Muscle of arm (tissue), 12 donors: ENCODE data around the gene TTC38. TPM values are rescaled to one million over a fixed set of nuclear protein-coding genes. Genes with fewer than 3 reads are reported as not detected.
A peak's percentile ranks its signal among the peaks of the same experiment; 100 is the strongest.
"Not testable (repeated sequence)": the region's sequence is repeated elsewhere in the genome, so short reads cannot be mapped to it uniquely, and the experiment has no call there.

Source experiments
- DNase-seq: peaks from one replicate; pipeline ENCODE4 v3.0.0-alpha.2; 2013
- polyA plus RNA-seq, 12 donors: library from polyadenylated mRNA; unstranded; fragments of 120-200 nt; gene quantifications; one replicate each; pipeline ENCODE4 v1.2.1, GENCODE V29; 2013; ENCODE audit not compliant: insufficient read length in 12 of 12

TTC38 gene
- polyA plus RNA-seq, 12 donors: 15.9 to 31.8 (median 17.8) TPM; not detected in 1

GRCh38 chr22:46242076-46242475 is 25.7 kb upstream of the TTC38 start:
- DNase-seq: no peak

DNA sequence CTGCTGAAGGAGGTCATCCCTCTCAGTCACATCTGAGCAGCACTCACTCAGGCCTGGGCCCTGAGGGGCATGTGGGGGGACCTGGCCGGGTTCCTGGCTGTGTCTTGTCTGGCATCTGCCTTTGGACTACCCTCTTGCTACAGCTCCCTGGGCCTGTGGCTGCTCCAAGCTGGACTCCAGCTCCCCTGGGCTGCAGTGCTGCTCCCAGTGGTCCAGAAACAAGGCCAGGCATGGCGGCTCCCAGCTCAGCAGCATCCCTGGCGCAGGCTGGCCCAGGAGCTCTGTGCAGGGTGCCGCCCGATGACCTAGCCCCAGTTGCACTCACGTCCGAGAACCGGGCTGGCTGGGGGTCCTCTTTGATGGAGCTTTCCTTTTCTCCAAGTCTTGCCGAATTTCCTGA is 23.0 kb upstream of the TTC38 start:
- no peak for DNase-seq

DNA sequence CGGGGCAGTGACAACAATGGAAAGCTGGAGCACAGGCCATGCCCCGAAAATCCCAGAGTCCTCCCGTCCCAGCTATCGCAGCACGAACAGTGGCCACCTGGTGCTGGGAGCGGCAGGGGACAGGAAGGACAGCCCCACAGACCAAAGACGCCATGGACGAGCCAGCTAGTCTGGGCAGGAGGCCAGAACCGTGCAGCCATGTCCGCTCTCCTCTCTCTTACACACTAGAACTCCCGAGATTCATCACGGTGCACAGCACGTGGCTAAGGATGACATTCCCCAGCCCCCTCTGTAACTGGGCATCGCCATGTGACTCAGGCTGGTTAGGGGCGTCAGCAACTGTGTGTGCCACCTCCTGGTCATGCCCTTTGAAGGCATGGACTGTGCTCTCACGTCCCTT is 22.3 kb upstream of the TTC38 start:
- DNase-seq: peak; percentile 66

DNA sequence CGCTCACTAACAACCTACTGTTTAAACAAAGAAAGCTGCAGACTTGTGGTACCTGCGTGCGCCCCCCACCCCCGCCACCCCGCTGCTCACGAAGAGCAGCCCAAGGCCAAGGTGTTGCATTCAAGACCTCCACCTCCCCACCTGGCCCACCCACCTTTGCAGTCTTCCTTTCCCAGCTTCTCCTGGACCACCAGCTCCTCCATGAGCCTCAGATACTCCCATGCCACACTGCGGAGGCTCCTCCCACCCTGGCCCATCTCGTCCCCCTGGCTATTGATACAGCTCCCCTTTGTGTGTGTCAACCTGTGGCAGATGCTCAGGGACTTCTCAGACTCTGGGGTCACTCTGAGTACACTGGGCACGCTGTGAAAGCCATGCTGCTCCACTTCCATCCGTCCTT is 21.6 kb upstream of the TTC38 start:
- DNase-seq: no peak

DNA sequence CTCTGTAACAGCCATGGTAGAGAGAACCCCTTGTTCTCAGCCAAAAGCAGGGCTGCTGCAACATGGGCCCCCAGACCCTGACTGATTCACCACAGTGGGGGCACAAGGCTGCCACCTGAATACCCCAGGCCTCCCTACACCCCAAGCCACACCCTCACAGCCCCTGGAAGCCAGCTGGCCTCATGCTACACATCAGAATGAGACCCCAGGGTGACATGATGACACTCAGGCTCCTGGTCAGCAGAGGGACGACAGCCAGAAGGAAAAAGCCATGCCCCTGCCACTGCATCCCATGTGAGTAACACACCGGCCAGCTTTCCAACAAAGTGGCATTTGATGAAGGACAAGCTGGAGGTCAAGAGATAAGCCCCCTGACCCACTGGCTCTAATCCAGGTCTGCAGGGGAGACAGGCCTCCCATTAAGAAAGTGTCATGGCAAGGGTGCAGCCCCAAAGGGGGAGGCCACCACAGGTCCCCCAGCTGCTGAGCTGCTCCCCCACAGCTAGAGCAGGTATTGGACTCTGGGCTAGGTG is 20.3 kb upstream of the TTC38 start:
- DNase-seq: no peak

GRCh38 chr22:46250035-46250782 is 17.6 kb upstream of the TTC38 start, which contains the start of gene CDPF1:
CDPF1 (minus strand) TSS chr22:46250293; CDS start chr22:46248284, 2,009 bp downstream.
- peak; percentile 87 for DNase-seq

- DNase-seq: no peak
Measured at GRCh38 chr22:46250783-46251125, 17.1 kb upstream of the TTC38 start.

- DNase-seq: no peak
Measured at GRCh38 chr22:46251266-46251665, 16.5 kb upstream of the TTC38 start.

DNA sequence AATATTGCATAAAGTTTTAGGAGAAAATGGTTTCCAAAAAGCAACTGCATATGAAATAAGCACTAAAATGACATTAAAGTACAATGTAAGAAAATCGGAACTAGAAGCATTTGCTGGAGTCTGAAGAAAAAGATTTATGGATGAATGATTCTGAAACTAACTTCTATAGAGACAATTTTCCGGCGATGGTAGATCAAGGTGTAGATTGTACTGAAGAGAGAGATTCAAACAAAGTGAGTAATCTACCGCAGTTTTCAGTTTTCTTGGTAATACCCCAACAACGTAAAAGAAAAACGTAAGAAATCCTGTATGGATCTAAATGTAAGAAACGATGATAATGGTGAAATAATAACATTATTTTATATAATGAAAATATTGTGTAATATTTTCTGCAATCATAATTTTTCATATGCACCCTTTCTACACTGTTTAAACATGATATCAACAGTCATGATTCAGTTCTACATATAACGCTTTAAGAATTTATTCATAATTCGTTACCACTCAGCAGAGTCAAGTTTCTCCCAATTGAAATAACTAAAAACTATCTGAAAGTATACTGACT is 15.9 kb upstream of the TTC38 start:
- no peak for DNase-seq

GRCh38 chr22:46256358-46256958 is 11.3 kb upstream of the TTC38 start:
- DNase-seq: no peak

GRCh38 chr22:46259374-46259773 is 8.4 kb upstream of the TTC38 start:
- DNase-seq: no peak

- DNase-seq: no peak
Measured at GRCh38 chr22:46260038-46260437, 7.8 kb upstream of the TTC38 start.

DNA sequence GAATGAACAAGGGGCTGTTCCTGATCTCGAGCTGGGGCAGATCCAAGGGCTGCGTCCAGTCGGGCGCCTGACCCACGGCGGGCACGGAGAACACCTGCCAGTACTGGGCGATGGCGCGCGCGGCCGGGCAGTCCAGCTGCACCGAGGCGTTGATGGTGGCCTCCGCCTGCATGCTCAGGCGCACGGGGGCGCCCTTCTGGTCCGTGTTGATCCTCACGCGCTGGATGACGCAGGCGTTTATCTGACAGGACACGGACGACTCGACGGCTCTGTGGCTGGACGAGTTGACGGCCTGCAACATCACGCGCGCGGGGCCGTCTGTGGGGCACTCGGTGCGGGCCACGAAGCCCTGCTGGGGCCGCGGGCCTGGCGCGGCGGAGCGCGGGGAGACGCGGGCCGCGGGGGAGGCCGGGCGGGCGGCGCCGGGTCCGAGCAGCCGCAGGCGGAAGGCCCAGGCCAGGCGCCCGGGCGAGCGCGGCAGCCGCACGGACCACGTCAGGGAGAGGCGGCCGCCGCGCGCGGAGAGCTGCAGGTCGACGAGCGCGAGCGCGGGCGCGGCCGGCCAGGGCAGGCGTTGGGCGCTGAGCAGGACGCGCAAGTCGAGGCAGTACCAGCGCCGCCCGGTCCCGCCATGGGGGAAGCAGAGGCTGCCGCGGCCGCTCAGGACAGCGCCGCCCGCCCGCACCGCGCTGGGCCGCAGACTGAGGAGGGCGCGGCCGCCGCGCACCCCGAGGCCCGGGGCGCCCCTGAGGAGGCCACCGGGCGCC is 5.2 kb upstream of the TTC38 start:
- DNase-seq: peak; percentile 27

DNA sequence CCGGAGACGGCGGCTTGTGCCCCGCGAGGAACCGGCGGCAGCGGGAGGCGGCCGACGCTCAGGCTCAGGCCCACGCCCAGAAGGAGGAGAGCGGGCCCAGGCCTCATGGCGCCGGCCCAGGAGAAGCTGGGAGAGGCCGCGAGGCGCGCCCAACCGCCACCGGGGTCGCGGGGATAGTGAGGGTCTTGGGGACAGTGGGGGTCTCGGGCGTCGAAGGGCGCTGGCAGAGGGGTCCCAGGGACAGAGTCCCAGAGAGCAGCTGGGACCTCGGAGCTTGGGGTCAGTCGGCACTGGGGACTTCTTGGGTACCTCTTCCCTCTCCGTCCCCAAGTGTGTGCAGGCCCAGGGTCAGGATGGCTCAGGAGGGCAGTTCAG is 4.6 kb upstream of the TTC38 start, which contains the start of gene PKDREJ:
Gene PKDREJ (minus strand): TSS at position 128 of the 375 bp plus-strand sequence. CDS start 21 bp downstream, at position 107.
- no peak for DNase-seq

DNA sequence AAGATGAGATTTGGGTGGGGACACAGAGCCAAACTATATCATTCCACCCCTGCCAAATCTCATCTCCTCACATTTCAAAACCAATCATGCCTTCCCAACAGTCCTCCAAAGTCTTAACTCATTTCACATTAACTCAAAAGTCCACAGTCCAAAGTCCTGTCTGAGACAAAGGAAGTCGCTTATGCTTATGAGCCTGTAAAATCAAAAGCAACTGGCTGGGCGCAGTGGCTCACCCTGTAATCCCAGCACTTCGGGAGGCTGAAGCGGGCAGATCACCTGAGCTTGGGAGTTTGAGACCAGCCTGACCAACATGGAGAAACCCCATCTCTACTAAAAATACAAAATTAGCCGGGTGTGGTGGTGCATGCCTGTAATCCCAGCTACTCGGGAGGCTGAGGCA is 3.3 kb upstream of the TTC38 start:
- not testable (repeated sequence) for DNase-seq

- DNase-seq: not testable (repeated sequence)
Measured at GRCh38 chr22:46265627-46266026, 2.2 kb upstream of the TTC38 start.

GRCh38 chr22:46269564-46269963 is 1.8 kb downstream of the TTC38 start:
- DNase-seq: no peak

DNA sequence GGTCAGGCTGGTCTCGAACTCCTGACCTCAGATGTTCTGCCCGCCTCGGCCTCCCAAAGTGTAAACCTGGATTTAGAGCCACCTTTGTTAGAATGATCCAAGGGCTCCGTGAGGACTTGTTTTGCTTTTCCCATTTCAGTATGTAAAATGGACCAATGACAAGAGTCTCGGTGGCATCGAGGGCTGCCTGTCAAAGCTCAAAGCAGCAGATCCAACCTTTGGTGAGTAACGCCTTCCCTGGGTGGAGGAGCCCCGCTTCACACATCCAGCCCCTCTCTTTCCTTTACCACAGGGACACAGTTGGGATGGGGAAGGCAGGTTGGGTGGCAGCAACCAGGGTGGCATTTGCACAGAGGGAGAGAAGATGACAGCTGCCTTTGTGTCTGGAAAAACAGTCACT is 4.4 kb downstream of the TTC38 start:
- no peak for DNase-seq

DNA sequence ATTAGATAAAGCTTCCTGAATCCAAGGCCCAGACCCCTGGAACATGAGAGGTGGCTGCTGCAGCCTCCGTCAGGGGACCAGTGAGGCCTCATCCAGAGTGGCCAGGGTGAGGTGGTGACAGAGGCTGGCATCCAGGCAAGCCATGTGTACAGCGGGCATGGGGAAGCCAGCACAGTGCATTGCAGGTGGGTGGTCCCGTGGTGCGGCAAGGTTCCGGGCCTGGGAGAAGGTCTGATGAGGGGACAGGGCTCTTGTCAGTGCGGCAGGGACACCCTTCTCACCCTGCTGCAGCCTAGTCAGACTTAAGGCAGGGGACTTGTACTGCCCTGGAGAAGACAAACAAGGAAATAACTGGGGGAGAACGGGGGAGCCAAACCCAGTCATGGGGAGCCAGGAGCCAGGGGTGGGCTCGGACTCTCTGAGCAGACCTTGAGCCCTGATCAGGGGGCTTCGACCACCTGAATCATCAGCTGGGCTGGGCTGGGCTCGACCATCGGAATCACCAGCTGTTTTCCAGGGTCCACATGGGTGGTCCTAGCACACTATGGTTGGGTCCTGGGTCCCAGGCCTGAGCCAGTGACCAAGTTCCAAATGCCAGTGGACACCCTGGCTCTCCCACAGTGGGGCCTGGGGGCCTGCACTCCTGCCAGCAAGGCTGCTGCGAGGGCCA is 5.1 kb downstream of the TTC38 start:
- DNase-seq: no peak

DNA sequence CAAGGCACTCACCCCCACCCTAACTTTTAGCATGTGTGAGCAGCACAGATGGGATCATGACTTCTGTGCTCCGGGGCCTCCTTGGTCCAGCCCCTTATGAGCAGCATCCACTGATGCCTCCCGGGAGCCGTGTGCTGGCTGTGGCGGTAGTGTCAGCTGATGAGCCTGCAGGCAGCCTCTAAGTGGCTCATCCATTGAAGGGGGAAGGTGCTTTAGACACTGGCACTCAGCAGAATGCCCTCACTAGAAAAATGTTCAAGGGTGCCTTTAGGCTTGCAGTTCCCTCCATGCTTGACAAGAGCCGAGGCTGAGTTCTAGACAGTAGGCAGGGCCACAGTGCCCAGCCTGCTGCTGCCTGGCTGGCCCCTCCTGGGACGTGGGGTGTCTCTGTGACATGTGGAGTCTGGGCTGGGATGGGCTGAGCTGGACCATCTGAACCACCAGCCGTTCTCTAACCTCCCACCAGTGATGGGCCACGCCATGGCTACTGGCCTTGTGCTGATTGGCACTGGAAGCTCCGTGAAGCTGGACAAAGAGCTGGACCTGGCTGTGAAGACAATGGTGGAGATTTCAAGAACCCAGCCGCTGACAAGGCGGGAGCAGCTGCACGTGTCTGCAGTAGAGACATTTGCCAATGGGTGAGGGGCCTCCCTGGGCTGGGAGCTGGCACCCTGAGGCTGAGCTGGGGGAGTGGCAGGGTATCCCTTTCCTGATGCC is 5.8 kb downstream of the TTC38 start:
- DNase-seq: no peak

GRCh38 chr22:46274381-46274780 is 6.6 kb downstream of the TTC38 start:
- no peak for DNase-seq
